Trophoblast cell (in vitro differentiated cells and primary cell): ENCODE results near the gene RNF128.

Source experiments
- DNase-seq, 2 donors: peaks; one replicate each; pipeline ENCODE4 v3.0.0-alpha.2; 2016
- H2AFZ ChIP-seq: 2 replicates; pipeline ENCODE4 v1.6.1; 2013; ENCODE audit warnings: low read length, moderate library complexity, mild to moderate bottlenecking; ENCODE audit not compliant: insufficient read depth, poor library complexity
- H2AK5ac ChIP-seq: 2 replicates; pipeline ENCODE4 v1.6.1; 2013; ENCODE audit warnings: mild to moderate bottlenecking, low read length
- H2BK120ac ChIP-seq: 2 replicates; pipeline ENCODE4 v1.6.1; 2013; ENCODE audit warnings: low read length, mild to moderate bottlenecking, moderate library complexity; ENCODE audit not compliant: insufficient read depth, poor library complexity
- H2BK12ac ChIP-seq: 2 replicates; pipeline ENCODE4 v1.6.1; 2013; ENCODE audit warnings: mild to moderate bottlenecking, low read length, moderate library complexity
- H2BK5ac ChIP-seq: 2 replicates; pipeline ENCODE4 v1.6.1; 2013; ENCODE audit warnings: low read length, low read depth, moderate library complexity, mild to moderate bottlenecking; ENCODE audit not compliant: poor library complexity
- H3K14ac ChIP-seq: 2 replicates; pipeline ENCODE4 v1.6.1; 2013; ENCODE audit warnings: mild to moderate bottlenecking, low read length
- H3K18ac ChIP-seq: 2 replicates; pipeline ENCODE4 v1.6.1; 2013; ENCODE audit warnings: mild to moderate bottlenecking, low read length
- H3K23ac ChIP-seq: 2 replicates; pipeline ENCODE4 v1.6.1; 2013; ENCODE audit warnings: low read length
- H3K27ac ChIP-seq: 2 replicates; pipeline ENCODE4 v1.5.1; 2013; ENCODE audit warnings: low read depth, mild to moderate bottlenecking, inconsistent platforms, low read length, moderate library complexity
- H3K27me3 ChIP-seq: 2 replicates; pipeline ENCODE4 v1.6.1; 2013; ENCODE audit warnings: inconsistent platforms, mild to moderate bottlenecking, low read length, moderate library complexity; ENCODE audit not compliant: insufficient read depth
- H3K36me3 ChIP-seq, 2 experiments: 1 replicate in 1 of 2; 2 replicates in 1 of 2; pipeline ENCODE4 v1.6.1; 2013; ENCODE audit warnings: low read length in 2 of 2, mild to moderate bottlenecking in 2 of 2, moderate library complexity in 1 of 2; ENCODE audit not compliant: insufficient read depth in 2 of 2, control insufficient read depth in 1 of 2
- H3K4ac ChIP-seq: 2 replicates; pipeline ENCODE4 v1.6.1; 2013; ENCODE audit warnings: low read depth, mild to moderate bottlenecking, low read length, moderate library complexity
- H3K4me1 ChIP-seq, 2 experiments: 1 replicate in 1 of 2; 2 replicates in 1 of 2; pipeline ENCODE4 v1.6.1; 2013; ENCODE audit warnings: low read length in 2 of 2, mild to moderate bottlenecking in 2 of 2, moderate library complexity in 1 of 2; ENCODE audit not compliant: insufficient read depth in 2 of 2, control insufficient read depth in 1 of 2
- H3K4me2 ChIP-seq: 2 replicates; pipeline ENCODE4 v1.6.1; 2013; ENCODE audit warnings: inconsistent platforms, mild to moderate bottlenecking, low read length, moderate library complexity
- H3K4me3 ChIP-seq: 2 replicates; pipeline ENCODE4 v1.5.1; 2013; ENCODE audit warnings: mild to moderate bottlenecking, low read depth, low read length, inconsistent platforms
- H3K79me1 ChIP-seq: one replicate; pipeline ENCODE4 v1.6.1; 2013; ENCODE audit warnings: low read length
- H3K79me2 ChIP-seq: 2 replicates; pipeline ENCODE4 v1.6.1; 2013; ENCODE audit warnings: low read length, mild to moderate bottlenecking; ENCODE audit not compliant: control insufficient read depth, insufficient read depth, poor library complexity
- H3K9ac ChIP-seq: 2 replicates; pipeline ENCODE4 v1.6.1; 2013; ENCODE audit warnings: mild to moderate bottlenecking, low read length
- H3K9me3 ChIP-seq: 2 replicates; pipeline ENCODE4 v1.6.1; 2013; ENCODE audit warnings: low read depth, mild to moderate bottlenecking, control low read depth, inconsistent platforms, low read length; ENCODE audit not compliant: insufficient read depth
- H4K12ac ChIP-seq: 2 replicates; pipeline ENCODE4 v1.6.1; 2013; ENCODE audit warnings: low read depth, mild to moderate bottlenecking, low read length, moderate library complexity
- H4K8ac ChIP-seq: 2 replicates; pipeline ENCODE4 v1.6.1; 2013; ENCODE audit warnings: low read depth, mild to moderate bottlenecking, low read length, moderate library complexity
- H4K91ac ChIP-seq: one replicate; pipeline ENCODE4 v1.6.1; 2013; ENCODE audit warnings: low read depth, mild to moderate bottlenecking, low read length, moderate library complexity
- WGBS: extraction: QIAGEN DNeasy Blood & Tissue Kit; methylation state at CpG from one replicate; pipeline ENCODE4 v1.1.7; 2013; ENCODE audit warnings: missing lambda C conversion rate; ENCODE audit not compliant: insufficient read length, insufficient coverage; ENCODE audit errors: extremely low coverage; 5-methylcytosine and 5-hydroxymethylcytosine counted together

RNF128 gene

GRCh38 chrX:106780664-106781377, 54.3 kb downstream of the RNF128 start:
- Histone ChIP-seq H3K27ac (no peak overlapping the region), H3K4ac (no peak overlapping the region), H3K79me2 (no peaks in the 10 kb centered on the region), H3K36me3 (no peaks in the 10 kb centered on the region), H2BK120ac (no peak overlapping the region), H3K9ac (no peak overlapping the region), H4K8ac (no peak overlapping the region), H3K79me1 (no peaks in the 10 kb centered on the region), H2AFZ (no peak overlapping the region), H3K27me3 (no peaks in the 10 kb centered on the region), H3K9me3 (no peaks in the 10 kb centered on the region), H3K4me2 (no peak overlapping the region), H2AK5ac (no peak overlapping the region), H3K18ac (no peak overlapping the region), H3K4me3 (no peak overlapping the region), H3K23ac (no peak overlapping the region), H2BK12ac (no peak overlapping the region), H3K14ac (no peak overlapping the region), H3K4me1 (no peaks in the 10 kb centered on the region), H4K91ac (no peak overlapping the region), H2BK5ac (no peak overlapping the region), H4K12ac (no peak overlapping the region)
- no peak for DNase-seq
- whole genome bisulfite sequencing = no CpG with 5 or more reads among the region's 1 CpG

DNA sequence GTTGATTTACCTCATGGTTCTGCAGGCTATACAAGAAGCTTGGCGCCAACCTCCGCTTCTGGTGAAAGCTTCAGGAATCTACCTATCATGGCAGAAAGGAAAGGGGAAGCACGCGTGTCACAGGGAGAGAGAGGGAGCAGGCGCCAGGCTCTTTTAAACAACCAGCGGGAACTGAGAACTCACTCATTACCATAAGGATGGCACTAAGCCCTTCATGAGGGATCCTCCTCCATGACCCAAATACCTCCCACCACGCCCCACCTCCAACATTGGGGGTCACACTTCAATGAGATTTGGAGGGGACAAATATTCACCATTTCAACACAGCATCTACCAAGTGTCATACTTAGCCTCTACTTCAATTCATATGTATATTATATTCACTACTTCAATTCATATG, 57.2 kb downstream of the RNF128 start:
- no peak for DNase-seq
- Histone ChIP-seq H3K27ac (no peak overlapping the region), H3K36me3 (no peaks in the 10 kb centered on the region), H2BK5ac (no peak overlapping the region), H2BK12ac (no peak overlapping the region), H3K4me2 (no peak overlapping the region), H3K79me1 (no peaks in the 10 kb centered on the region), H4K8ac (no peak overlapping the region), H2AK5ac (no peak overlapping the region), H3K79me2 (no peaks in the 10 kb centered on the region), H4K91ac (no peak overlapping the region), H2BK120ac (no peak overlapping the region), H3K9me3 (no peaks in the 10 kb centered on the region), H4K12ac (no peak overlapping the region), H3K4me3 (no peak overlapping the region), H2AFZ (no peak overlapping the region), H3K4ac (no peak overlapping the region), H3K23ac (no peak overlapping the region), H3K4me1 (no peaks in the 10 kb centered on the region), H3K27me3 (no peaks in the 10 kb centered on the region), H3K14ac (no peak overlapping the region), H3K18ac (no peak overlapping the region), H3K9ac (no peak overlapping the region)
- WGBS = no CpG with 5 or more reads among the region's 7 CpGs

- H3K18ac ChIP-seq = no peak overlapping the region
- H2BK5ac ChIP-seq = no peak overlapping the region
- no peak overlapping the region for H3K14ac ChIP-seq
- H3K79me2 ChIP-seq = no peaks in the 10 kb centered on the region
- no peak overlapping the region for H2AFZ ChIP-seq
- H2BK12ac ChIP-seq = no peak overlapping the region
- no peak overlapping the region for H3K9ac ChIP-seq
- no peak overlapping the region for H3K4ac ChIP-seq
- H3K4me3 ChIP-seq = no peak overlapping the region
- H2AK5ac ChIP-seq = no peak overlapping the region
- no peaks in the 10 kb centered on the region for H3K4me1 ChIP-seq
- no peak overlapping the region for H3K27ac ChIP-seq
- no peak overlapping the region for H3K23ac ChIP-seq
- H3K4me2 ChIP-seq = no peak overlapping the region
- H2BK120ac ChIP-seq = no peak overlapping the region
- no peaks in the 10 kb centered on the region for H3K79me1 ChIP-seq
- no peak overlapping the region for H4K12ac ChIP-seq
- H3K27me3 ChIP-seq = no peaks in the 10 kb centered on the region
- H4K91ac ChIP-seq = no peak overlapping the region
- H3K9me3 ChIP-seq = no peaks in the 10 kb centered on the region
- no CpG with 5 or more reads among the region's 1 CpG for WGBS
- H3K36me3 ChIP-seq = no peaks in the 10 kb centered on the region
- H4K8ac ChIP-seq = no peak overlapping the region
- peak in 1 of 2 donors; percentile 19 for DNase-seq
Measured at GRCh38 chrX:106791495-106791894, 65.0 kb downstream of the RNF128 start.

- Histone ChIP-seq H3K4me2 (peak overlapping the region; percentile 57), H3K14ac (no peak overlapping the region), H2BK12ac (no peak overlapping the region), H4K12ac (peak overlapping the region; percentile 80), H4K91ac (no peak overlapping the region), H2AK5ac (no peak overlapping the region), H3K36me3 (no peaks in the 10 kb centered on the region), H3K18ac (no peak overlapping the region), H2AFZ (no peak overlapping the region), H3K23ac (no peak overlapping the region), H3K79me2 (peaks cover 4% of the 10 kb centered on the region), H3K9ac (no peak overlapping the region), H3K9me3 (no peaks in the 10 kb centered on the region), H3K27me3 (no peaks in the 10 kb centered on the region), H3K27ac (no peak overlapping the region), H4K8ac (no peak overlapping the region), H3K4ac (no peak overlapping the region), H2BK5ac (no peak overlapping the region), H3K4me3 (no peak overlapping the region), H2BK120ac (no peak overlapping the region), H3K4me1 (peaks cover 0 to 4% of the 10 kb centered on the region in 2 experiments), H3K79me1 (peaks cover 3% of the 10 kb centered on the region)
- no CpG with 5 or more reads among the region's 11 CpGs for WGBS
- DNase-seq = no peak
Measured at GRCh38 chrX:106802063-106802387, 75.5 kb downstream of the RNF128 start.
